K562 (cell line): ENCODE data around the gene MAP4K4. TPM values are rescaled to one million over a fixed set of nuclear protein-coding genes. Genes with fewer than 3 reads are reported as not detected.
"Not testable (repeated sequence)": the region's sequence is repeated elsewhere in the genome, so short reads cannot be mapped to it uniquely, and the experiment has no call there.

ENCODE experiments used
- ATAC-seq: fragments of 200-7000 bp; cut with Tn5 transposase; 3 replicates; pipeline ENCODE4 v1.9.1; 2020; ENCODE audit warnings: moderate library complexity
- BruUV-seq: library from RNA; stranded (reverse); fragments of 400-500 nt; replicated peaks from 2 replicates; lab custom pipeline; 2021; lab: Mats Ljungman, UMichigan
- CTCF ChIA-PET: fragments of 300-600 bp; formaldehyde crosslinking; extraction: SDS; loops from one replicate; lab custom pipeline; 2021; ENCODE audit warnings: low intra/inter-chr PET ratio; lab: Yijun Ruan, JAX
- POLR2A ChIA-PET: fragments of 300-600, 350-650 bp; sonication (Branson Sonifier 250); formaldehyde crosslinking; extraction: SDS; loops from one replicate; lab custom pipeline; 2021; ENCODE audit warnings: antibody characterized with exemption, inconsistent platforms; lab: Yijun Ruan, JAX
- DNase-seq, 4 experiments: peaks; one replicate each; pipeline versions ENCODE4 v3.0.0 to v3.0.0-alpha.2; 2011 to 2018; ENCODE audit warnings: low spot score in 3 of 4, mixed read lengths in 3 of 4; ENCODE audit errors: extremely low read depth in 1 of 4
- FAIRE-seq: peaks from 2 replicates; lab custom pipeline; 2011; peaks lifted over from hg19 to GRCh38; lab: Jason Lieb, UNC
- H2AFZ ChIP-seq: 2 replicates; pipeline ENCODE4 v1.6.0; 2011; ENCODE audit warnings: low read depth, low read length, control low read depth, inconsistent platforms
- H3K27ac ChIP-seq: fragments of 200-600 bp; 3 replicates; pipeline ENCODE4 v1.8.0; 2011; ENCODE audit warnings: low read depth, mild to moderate bottlenecking, control low read depth, inconsistent platforms, low read length, moderate library complexity, mixed read lengths; ENCODE audit errors: extremely low read depth
- H3K27me3 ChIP-seq, 2 experiments: fragments of 300-600 bp in 1 of 2; 2 replicates in 1 of 2; 3 replicates in 1 of 2; pipeline versions ENCODE4 v1.6.0 to v1.8.0; 2011; ENCODE audit warnings: inconsistent platforms in 2 of 2, low read length in 2 of 2, mild to moderate bottlenecking in 1 of 2, mixed read lengths in 1 of 2, moderate library complexity in 1 of 2; ENCODE audit not compliant: control insufficient read depth in 2 of 2, insufficient read depth in 2 of 2
- H3K36me3 ChIP-seq: fragments of 300-600 bp; 3 replicates; pipeline ENCODE4 v1.8.0; 2011; ENCODE audit warnings: mild to moderate bottlenecking, low read length, inconsistent platforms; ENCODE audit not compliant: control insufficient read depth, insufficient read depth
- H3K4me1 ChIP-seq, 2 experiments: fragments of 200-600 bp in 1 of 2; replicated peaks in 1 of 2; 2 replicates in 1 of 2; 3 replicates in 1 of 2; pipeline versions ENCODE4 v1.5.1 to v1.8.0; 2011; ENCODE audit warnings: inconsistent platforms in 2 of 2, low read length in 2 of 2, mild to moderate bottlenecking in 1 of 2, mixed read lengths in 1 of 2, moderate library complexity in 1 of 2; ENCODE audit not compliant: control insufficient read depth in 2 of 2, insufficient read depth in 2 of 2
- H3K4me2 ChIP-seq: 2 replicates; pipeline ENCODE4 v1.6.1; 2011; ENCODE audit warnings: low read length, control low read depth, inconsistent platforms, mixed read lengths; ENCODE audit not compliant: insufficient read depth
- H3K4me3 ChIP-seq: fragments of 200-600 bp; sonication (generic), shearing (Covaris generic); 2 replicates; pipeline ENCODE4 v1.5.1; 2016; ENCODE audit warnings: control low read depth, inconsistent platforms
- H3K79me2 ChIP-seq: fragments of 200-600 bp; 3 replicates; pipeline ENCODE4 v1.8.0; 2011; ENCODE audit warnings: low read length, inconsistent platforms; ENCODE audit not compliant: control insufficient read depth, insufficient read depth
- H3K9ac ChIP-seq, 2 experiments: 2 replicates each; pipeline versions ENCODE4 v1.6.0 to v1.6.1; 2011; ENCODE audit warnings: low read depth in 2 of 2, low read length in 2 of 2, control low read depth in 1 of 2, inconsistent platforms in 1 of 2, mild to moderate bottlenecking in 1 of 2, mixed read lengths in 1 of 2; ENCODE audit not compliant: insufficient read depth in 1 of 2
- H3K9me1 ChIP-seq: one replicate; pipeline ENCODE4 v1.6.0; 2011; ENCODE audit warnings: inconsistent platforms, mild to moderate bottlenecking, low read length, moderate library complexity; ENCODE audit not compliant: control insufficient read depth, insufficient read depth
- H3K9me3 ChIP-seq: replicated peaks from 2 replicates; pipeline ENCODE4 v1.5.1; 2011; ENCODE audit warnings: low read depth, low read length, inconsistent platforms; ENCODE audit not compliant: control insufficient read depth, insufficient read depth
- H4K20me1 ChIP-seq: replicated peaks from 2 replicates; pipeline ENCODE4 v1.6.1; 2011; ENCODE audit warnings: low read length, inconsistent platforms, mixed read lengths; ENCODE audit not compliant: control insufficient read depth, insufficient read depth
- MAFG ChIP-seq: fragments of 450-650 bp; conservative IDR thresholded peaks from 2 replicates; pipeline ENCODE4 v1.6.1; 2016; ENCODE audit warnings: missing genetic modification characterization, missing compliant biosample characterization
- MBD1 ChIP-seq: fragments of 250-450 bp; sonication (Bioruptor Pico); IDR thresholded peaks from 2 replicates; pipeline ENCODE4 v1.8.0; 2022; ENCODE audit warnings: inconsistent platforms
- RUNX1 ChIP-seq: sonication (generic); IDR thresholded peaks from 2 replicates; pipeline ENCODE4 v1.6.1; 2016; ENCODE audit warnings: antibody characterized with exemption, low read depth
- ZNF12 ChIP-seq: sonication (generic); formaldehyde crosslinking; IDR thresholded peaks from 2 replicates; pipeline ENCODE4 v1.4.0; 2020; ENCODE audit warnings: mild to moderate bottlenecking, missing genetic modification reagents
- ZNF263 ChIP-seq: sonication (generic); formaldehyde crosslinking; IDR thresholded peaks from 2 replicates; pipeline ENCODE4 v1.8.0; 2022; ENCODE audit warnings: mild to moderate bottlenecking, missing genetic modification reagents, borderline replicate concordance
- ZNF561 ChIP-seq: fragments of 450-650 bp; formaldehyde crosslinking; conservative IDR thresholded peaks from 2 replicates; pipeline ENCODE4 v1.4.0; 2020; ENCODE audit warnings: mild to moderate bottlenecking, moderate library complexity
- WGBS: fragments of 100-300 bp; shearing (Covaris generic); methylation state at CpG from one replicate; pipeline ENCODE4 v1.1.6; 2016; ENCODE audit warnings: low coverage, mixed read lengths; ENCODE audit not compliant: insufficient coverage; ENCODE audit errors: missing lambda C conversion rate; 5-methylcytosine and 5-hydroxymethylcytosine counted together
- in situ Hi-C: fragments of 300-500 bp; cut with MboI; formaldehyde crosslinking; loops from 4 replicates; pipeline ENCODE4 v1.15.0; 2018; ENCODE audit warnings: inconsistent platforms, mixed read lengths
- intact Hi-C: fragments of 100-400 bp; cut with micrococcal nuclease; formaldehyde crosslinking; loops from 2 replicates; pipeline ENCODE4 v1.14.2; 2022
- polyA plus RNA-seq, 8 experiments: library from polyadenylated mRNA; depleted of rRNA in 4 of 8; stranded (reverse) in 5 of 8; unstranded in 3 of 8; fragments of >200 nt; fragmentation: Nextera tagmentation in 2 of 8; fragmentation: Illumina TruSeq in 1 of 8; extraction: Ambion mirVana in 2 of 8; extraction: Trizol in 1 of 8; gene quantifications; 2 replicates each; pipeline versions ENCODE4 v1.2.1 to v1.2.3, GENCODE V29; 2011 to 2014; ENCODE audit warnings: inconsistent platforms in 1 of 8, missing spikeins in 1 of 8
- total RNA-seq, 7 experiments: library from RNA; depleted of rRNA in 6 of 7; stranded (reverse); fragments of >200 nt in 6 of 7; fragmentation: Illumina TruSeq in 2 of 7; extraction: Trizol in 2 of 7; gene quantifications; 2 replicates each; pipeline versions ENCODE4 v1.2.1 to v1.2.3, GENCODE V29; 2011 to 2021; ENCODE audit warnings: low replicate concordance in 1 of 7

MAP4K4 gene
- total and polyA plus RNA-seq, 9 of the 15 experiments (the other 6 are each of a cell fraction or from before 2014, with no cell fraction given): 7.6 to 76.4 (median 50.6) TPM

DNA sequence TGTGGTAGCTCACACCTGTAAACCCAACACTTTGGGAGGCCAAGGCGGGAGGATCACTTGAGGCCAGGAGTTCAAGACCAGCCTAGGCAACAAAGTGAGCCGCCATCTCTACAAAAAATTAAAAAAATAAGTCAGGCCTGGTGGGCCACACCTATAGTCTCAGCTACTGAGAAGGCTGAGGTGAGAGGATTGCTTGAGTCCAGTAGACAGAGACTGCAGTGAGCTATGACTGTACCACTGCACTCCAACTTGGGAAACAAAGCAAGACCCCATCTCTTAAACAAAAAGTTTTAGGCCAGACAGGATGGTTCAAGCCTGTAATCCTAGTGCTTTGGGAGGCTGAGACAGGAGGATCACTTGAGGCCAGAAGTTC lies 224.4 kb downstream of the MAP4K4 start:
- no peaks in the 10 kb centered on the region for H3K4me1 ChIP-seq
- WGBS: 5% methylated on average over 2 of the region's 2 CpGs
- H3K4me2 ChIP-seq: no peak overlapping the region
- CTCF ChIA-PET: no interaction called here
- intact Hi-C loops (no loop called here), in situ Hi-C loops (no loop called here)
- H3K27ac ChIP-seq: no peak overlapping the region
- H3K79me2 ChIP-seq: no peaks in the 10 kb centered on the region
- FAIRE-seq (no peak), DNase-seq (no peak), ATAC-seq (no peak)
- TF ChIP-seq ZNF561 (CRISPR knock-in tag) (no peak), ZNF12 (CRISPR knock-in tag) (no peak), RUNX1 (no peak), MBD1 (CRISPR knock-in tag) (no peak), ZNF263 (no peak), MAFG (tag) (no peak)
- no peak overlapping the region for H3K4me3 ChIP-seq
- H2AFZ ChIP-seq: no peak overlapping the region
- POLR2A ChIA-PET: no interaction called here
- no peaks in the 10 kb centered on the region for H3K9me3 ChIP-seq
- no peak overlapping the region for H3K9ac ChIP-seq
- peaks cover 0 to 5% of the 10 kb centered on the region in 2 experiments; a peak in 4 of 5 replicates for H3K27me3 ChIP-seq
- no peaks in the 10 kb centered on the region for H3K36me3 ChIP-seq
- no TSS peak for BruUV-seq
- H3K9me1 ChIP-seq: no peaks in the 10 kb centered on the region
- H4K20me1 ChIP-seq: no peaks in the 10 kb centered on the region

DNA sequence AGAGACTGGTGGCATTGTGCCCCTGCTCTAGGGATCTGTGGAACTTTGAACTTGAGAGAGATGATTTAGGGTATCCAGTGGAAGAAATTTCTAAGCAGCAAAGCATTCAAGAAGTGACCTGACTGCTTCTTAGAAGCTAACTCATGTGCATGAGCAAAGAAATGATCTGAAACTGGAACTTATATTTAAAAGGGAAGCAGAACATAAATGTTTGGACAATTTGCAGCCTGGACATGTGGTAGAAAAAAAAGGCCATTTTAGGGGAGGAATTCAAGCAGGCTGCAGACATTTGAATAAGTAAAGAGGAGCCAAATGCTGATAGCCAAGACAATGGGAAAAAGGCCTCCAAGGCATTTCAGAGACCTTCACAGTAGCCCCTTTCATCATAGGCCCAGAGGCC lies 226.8 kb downstream of the MAP4K4 start:
- CTCF ChIA-PET, in situ Hi-C loops, H3K27ac ChIP-seq, ATAC-seq, H4K20me1 ChIP-seq, intact Hi-C loops, H3K9me1 ChIP-seq, H3K79me2 ChIP-seq, H3K27me3 ChIP-seq, H3K9ac ChIP-seq, H3K4me3 ChIP-seq, H3K9me3 ChIP-seq, H2AFZ ChIP-seq, H3K36me3 ChIP-seq, BruUV-seq, POLR2A ChIA-PET, FAIRE-seq, H3K4me1 ChIP-seq, H3K4me2 ChIP-seq, DNase-seq: not testable (repeated sequence)
